Spinal cord (tissue), 10 donors: ENCODE data around the gene FREY1. TPM values are rescaled to one million over a fixed set of nuclear protein-coding genes. Genes with fewer than 3 reads are reported as not detected.

Experiments
- DNase-seq, 6 donors: peaks; one replicate each; pipeline versions ENCODE4 v3.0.0 to v3.0.0-alpha.2; 2013 to 2015; ENCODE audit warnings: low spot score in 6 of 6, low read depth in 4 of 6
- H3K27ac ChIP-seq: one replicate; pipeline ENCODE4 v1.5.1; 2013; ENCODE audit warnings: low read depth, low read length, control low read depth
- H3K27me3 ChIP-seq: one replicate; pipeline ENCODE4 v1.6.1; 2013; ENCODE audit warnings: low read length; ENCODE audit not compliant: control insufficient read depth, insufficient read depth
- H3K36me3 ChIP-seq: one replicate; pipeline ENCODE4 v1.6.1; 2013; ENCODE audit warnings: low read length; ENCODE audit not compliant: control insufficient read depth, insufficient read depth
- H3K4me1 ChIP-seq: one replicate; pipeline ENCODE4 v1.6.1; 2013; ENCODE audit warnings: low read length; ENCODE audit not compliant: control insufficient read depth, insufficient read depth
- H3K4me3 ChIP-seq: one replicate; pipeline ENCODE4 v1.5.1; 2013; ENCODE audit warnings: low read depth, low read length, control low read depth
- H3K9me3 ChIP-seq: one replicate; pipeline ENCODE4 v1.6.1; 2013; ENCODE audit warnings: low read length; ENCODE audit not compliant: control insufficient read depth, insufficient read depth
- WGBS: methylation state at CpG from one replicate; pipeline ENCODE4 v1.1.5; 2013; ENCODE audit warnings: missing lambda C conversion rate; ENCODE audit not compliant: insufficient coverage; 5-methylcytosine and 5-hydroxymethylcytosine counted together
- polyA plus RNA-seq, 2 donors: library from polyadenylated mRNA; unstranded; fragments of 120-200 nt; gene quantifications; one replicate each; pipeline ENCODE4 v1.2.1, GENCODE V29; 2013; ENCODE audit not compliant: insufficient read length in 2 of 2
- total RNA-seq, 2 donors: library from RNA; depleted of rRNA in 1 of 2; stranded (reverse); fragments of 120-200 nt in 1 of 2; fragments of >200 nt in 1 of 2; gene quantifications; one replicate each; pipeline versions ENCODE4 v1.2.3 to v1.2.4, GENCODE V29; 2013 to 2014
- donor health status: healthy.

Gene FREY1
- total and polyA plus RNA-seq, 4 donors: 0.57 to 0.72 (median 0.59) TPM; not detected in 1

GRCh38 chr11:45877221-45877620, 29.9 kb downstream of the FREY1 start:
- DNase-seq: no peak
- whole genome bisulfite sequencing: 86% methylated on average over 5 of the region's 8 CpGs
- Histone ChIP-seq H3K36me3 (peaks cover 56% of the 10 kb centered on the region), H3K4me3 (no peak overlapping the region), H3K27ac (no peak overlapping the region), H3K27me3 (no peaks in the 10 kb centered on the region), H3K9me3 (no peaks in the 10 kb centered on the region), H3K4me1 (peaks cover 26% of the 10 kb centered on the region)

GRCh38 chr11:45876401-45876800, 30.7 kb downstream of the FREY1 start:
- H3K36me3 ChIP-seq: peaks cover 60% of the 10 kb centered on the region
- 40% methylated on average over 4 of the region's 6 CpGs for WGBS

GRCh38 chr11:45872651-45873356, 34.3 kb downstream of the FREY1 start:
- H3K27me3 ChIP-seq: no peaks in the 10 kb centered on the region
- peaks cover 80% of the 10 kb centered on the region for H3K36me3 ChIP-seq
- 23% methylated on average over 6 of the region's 9 CpGs for WGBS
- peaks cover 5% of the 10 kb centered on the region for H3K4me1 ChIP-seq
- H3K4me3 ChIP-seq: no peak overlapping the region
- no peaks in the 10 kb centered on the region for H3K9me3 ChIP-seq
- no peak overlapping the region for H3K27ac ChIP-seq
- DNase-seq: peak in 2 of 6 donors; percentile 82 to 93

More at GRCh38 chr11:45876401-45876800, 30.7 kb downstream of the FREY1 start:
- DNase-seq: peak in 1 of 6 donors; percentile 73
- Histone ChIP-seq H3K4me1 (peaks cover 18% of the 10 kb centered on the region), H3K27me3 (no peaks in the 10 kb centered on the region), H3K9me3 (no peaks in the 10 kb centered on the region), H3K4me3 (no peak overlapping the region), H3K27ac (no peak overlapping the region)

- peaks cover 5% of the 10 kb centered on the region for H3K4me1 ChIP-seq
- no peaks in the 10 kb centered on the region for H3K9me3 ChIP-seq
- no peaks in the 10 kb centered on the region for H3K27me3 ChIP-seq
- whole genome bisulfite sequencing: 100% methylated on average over 1 of the region's 2 CpGs
- H3K4me3 ChIP-seq: no peak overlapping the region
- H3K27ac ChIP-seq: no peak overlapping the region
- peaks cover 79% of the 10 kb centered on the region for H3K36me3 ChIP-seq
- no peak for DNase-seq
These were observed 35.4 kb downstream of the FREY1 start for GRCh38 chr11:45871638-45872037.

- Histone ChIP-seq H3K27ac (no peak overlapping the region), H3K36me3 (peaks cover 86% of the 10 kb centered on the region), H3K27me3 (no peaks in the 10 kb centered on the region), H3K4me3 (no peak overlapping the region), H3K4me1 (peaks cover 5% of the 10 kb centered on the region), H3K9me3 (no peaks in the 10 kb centered on the region)
- 100% methylated on average over 4 of the region's 4 CpGs for WGBS
- DNase-seq: no peak
These were observed 36.4 kb downstream of the FREY1 start for GRCh38 chr11:45870706-45871105.

GRCh38 chr11:45869551-45869950, 37.5 kb downstream of the FREY1 start:
- no peak overlapping the region for H3K4me3 ChIP-seq
- 96% methylated on average over 12 of the region's 12 CpGs for WGBS
- peaks cover 5% of the 10 kb centered on the region for H3K4me1 ChIP-seq
- H3K27ac ChIP-seq: no peak overlapping the region
- H3K36me3 ChIP-seq: peaks cover 88% of the 10 kb centered on the region
- H3K27me3 ChIP-seq: no peaks in the 10 kb centered on the region
- H3K9me3 ChIP-seq: no peaks in the 10 kb centered on the region
- no peak for DNase-seq

- no peak for DNase-seq
- Histone ChIP-seq H3K9me3 (no peaks in the 10 kb centered on the region), H3K36me3 (peaks cover 87% of the 10 kb centered on the region), H3K27ac (no peak overlapping the region), H3K4me3 (no peak overlapping the region), H3K27me3 (no peaks in the 10 kb centered on the region), H3K4me1 (peaks cover 16% of the 10 kb centered on the region)
These were observed 43.0 kb downstream of the FREY1 start for GRCh38 chr11:45864041-45864440.

- peaks cover 42% of the 10 kb centered on the region for H3K4me1 ChIP-seq
- 81% methylated on average over 9 of the region's 10 CpGs for WGBS
- no peak for DNase-seq
- peaks cover 79% of the 10 kb centered on the region for H3K36me3 ChIP-seq
- no peaks in the 10 kb centered on the region for H3K9me3 ChIP-seq
- H3K27ac ChIP-seq: peak overlapping the region; percentile 88
- no peak overlapping the region for H3K4me3 ChIP-seq
- H3K27me3 ChIP-seq: no peaks in the 10 kb centered on the region
These were observed 46.1 kb downstream of the FREY1 start for GRCh38 chr11:45860764-45861510.

- 100% methylated on average over 3 of the region's 5 CpGs for WGBS
- Histone ChIP-seq H3K36me3 (peaks cover 73% of the 10 kb centered on the region), H3K27ac (peak overlapping the region; percentile 88), H3K4me1 (peaks cover 46% of the 10 kb centered on the region), H3K4me3 (no peak overlapping the region), H3K27me3 (no peaks in the 10 kb centered on the region), H3K9me3 (no peaks in the 10 kb centered on the region)
- no peak for DNase-seq
These were observed 46.7 kb downstream of the FREY1 start for GRCh38 chr11:45860348-45860747.
